AG04449 (cell line): ENCODE data around the gene PLAU.
A peak's percentile ranks its signal among the peaks of the same experiment; 100 is the strongest.

Source experiments
- CTCF ChIA-PET: fragments of 350-600 bp; formaldehyde crosslinking; extraction: SDS; loops from one replicate; lab custom pipeline; 2021; ENCODE audit warnings: antibody characterized with exemption; lab: Yijun Ruan, JAX
- POLR2A ChIA-PET: fragments of 400-600, 350-600 bp; formaldehyde crosslinking; extraction: SDS; loops from one replicate; lab custom pipeline; 2020; ENCODE audit warnings: antibody characterized with exemption, inconsistent platforms; lab: Yijun Ruan, JAX
- DNase-seq: peaks from one replicate; pipeline ENCODE4 v3.0.0-alpha.2; 2010; ENCODE audit warnings: low read depth, low spot score
- H3K4me3 ChIP-seq: 2 replicates; pipeline ENCODE4 v1.5.1; 2011; ENCODE audit warnings: low read depth, mild to moderate bottlenecking, control low read depth, low read length
- TF ChIP-seq, protein P1 (sequence below): IDR thresholded peaks from one replicate; pipeline ENCODE4 v1.5.1; 2011; ENCODE audit warnings: mild to moderate bottlenecking, moderate library complexity, low read length, control low read depth, inconsistent platforms; ENCODE audit not compliant: insufficient read depth; ENCODE audit errors: missing control alignments

The PLAU gene

DNA sequence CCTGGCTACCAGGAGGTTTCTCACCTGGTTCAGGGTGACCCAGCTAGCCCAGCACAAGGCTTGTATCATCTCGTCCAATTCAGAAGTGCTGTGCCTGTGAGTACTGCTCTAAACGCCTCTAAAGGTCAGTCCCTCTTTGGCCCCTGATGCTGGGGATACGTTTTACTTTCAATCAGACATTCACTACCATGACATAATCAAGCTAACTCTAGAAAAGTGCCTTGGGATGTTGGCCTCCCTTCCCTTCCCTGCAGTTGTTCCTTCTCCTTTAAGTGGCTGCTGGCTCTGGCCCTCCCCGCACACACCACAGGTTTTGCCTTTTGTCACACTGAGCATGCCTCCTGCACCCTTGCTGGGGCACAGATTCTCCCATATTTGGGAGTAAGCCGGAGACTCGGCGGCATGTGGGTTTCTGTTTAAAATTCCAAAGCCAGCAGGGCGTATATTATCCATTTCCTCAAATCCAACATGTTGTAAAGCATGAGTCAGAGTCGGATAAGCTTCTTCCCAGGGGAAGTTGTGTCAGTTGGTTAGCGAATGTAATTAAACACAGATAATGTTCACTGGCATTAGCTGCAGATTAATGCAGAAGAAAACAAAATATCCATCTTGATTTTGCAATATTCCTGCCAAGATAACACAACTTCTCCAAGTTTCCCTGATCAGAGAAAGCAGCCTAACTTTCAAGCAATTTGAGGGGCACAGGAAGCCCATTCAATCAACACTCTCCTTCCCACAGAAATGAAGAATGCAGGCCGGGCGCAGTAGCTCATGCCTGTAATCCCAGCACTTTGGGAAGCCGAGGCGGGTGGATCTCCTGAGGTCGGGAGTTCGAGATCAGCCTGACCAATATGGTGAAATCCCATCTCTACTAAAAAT lies 55.2 kb downstream of the PLAU start:
- H3K4me3 ChIP-seq, result peak overlapping the region; percentile 12
- TF ChIP-seq, protein P1, sequence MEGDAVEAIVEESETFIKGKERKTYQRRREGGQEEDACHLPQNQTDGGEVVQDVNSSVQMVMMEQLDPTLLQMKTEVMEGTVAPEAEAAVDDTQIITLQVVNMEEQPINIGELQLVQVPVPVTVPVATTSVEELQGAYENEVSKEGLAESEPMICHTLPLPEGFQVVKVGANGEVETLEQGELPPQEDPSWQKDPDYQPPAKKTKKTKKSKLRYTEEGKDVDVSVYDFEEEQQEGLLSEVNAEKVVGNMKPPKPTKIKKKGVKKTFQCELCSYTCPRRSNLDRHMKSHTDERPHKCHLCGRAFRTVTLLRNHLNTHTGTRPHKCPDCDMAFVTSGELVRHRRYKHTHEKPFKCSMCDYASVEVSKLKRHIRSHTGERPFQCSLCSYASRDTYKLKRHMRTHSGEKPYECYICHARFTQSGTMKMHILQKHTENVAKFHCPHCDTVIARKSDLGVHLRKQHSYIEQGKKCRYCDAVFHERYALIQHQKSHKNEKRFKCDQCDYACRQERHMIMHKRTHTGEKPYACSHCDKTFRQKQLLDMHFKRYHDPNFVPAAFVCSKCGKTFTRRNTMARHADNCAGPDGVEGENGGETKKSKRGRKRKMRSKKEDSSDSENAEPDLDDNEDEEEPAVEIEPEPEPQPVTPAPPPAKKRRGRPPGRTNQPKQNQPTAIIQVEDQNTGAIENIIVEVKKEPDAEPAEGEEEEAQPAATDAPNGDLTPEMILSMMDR, result no peak
- ChIA-PET CTCF (interaction anchor here (1.1 to 5.2 kb wide), 7 partner anchors 9 to 115 kb away, joined by 3 to 36 read pairs (median 5); no protein-coding TSS in a partner anchor), POLR2A (interaction anchor here (0.7 to 1.8 kb wide), 11 partner anchors 12 to 210 kb away, joined by 3 to 10 read pairs (median 3); partner anchors contain the start of gene VCL)
- DNase-seq, result peak; percentile 98

GRCh38 chr10:73967022-73967429 lies 56.1 kb downstream of the PLAU start:
- H3K4me3 ChIP-seq, result no peak overlapping the region
- ChIA-PET POLR2A (interaction anchor here (0.7 to 1.8 kb wide), 4 partner anchors 13 to 60 kb away, joined by 3 to 9 read pairs (median 6); partner anchors contain the start of gene VCL), CTCF (interaction anchor here (1.0 to 5.2 kb wide), 6 partner anchors 10 to 114 kb away, joined by 3 to 36 read pairs (median 5); no protein-coding TSS in a partner anchor)
- DNase-seq, result no peak
- TF ChIP-seq, protein P1, result no peak
